Adrenal gland (tissue), 12 donors: Measurements from ENCODE around the gene KRTCAP3. TPM values are rescaled to one million over a fixed set of nuclear protein-coding genes. Genes with fewer than 3 reads are reported as not detected.

Experiments
- DNase-seq, 7 donors: peaks; one replicate each; pipeline ENCODE4 v3.0.0-alpha.2; 2019 to 2020
- H3K27ac ChIP-seq, 5 donors: fragments of 200-600 bp; sonication (generic) in 4 of 5; 1 replicate in 3 of 5; 2 replicates in 2 of 5; pipeline versions ENCODE4 v1.5.1 to v1.8.0; 2016 to 2020; ENCODE audit warnings: mild to moderate bottlenecking in 1 of 5
- H3K27me3 ChIP-seq: fragments of 200-600 bp; 2 replicates; pipeline ENCODE4 v1.8.0; 2021
- H3K36me3 ChIP-seq, 2 donors: fragments of 200-600 bp; replicated peaks in 1 of 2; 1 replicate in 1 of 2; 2 replicates in 1 of 2; pipeline versions ENCODE4 v1.5.1 to v1.8.0; 2018 to 2022
- H3K4me1 ChIP-seq, 2 donors: fragments of 200-600 bp; replicated peaks in 1 of 2; 1 replicate in 1 of 2; 2 replicates in 1 of 2; pipeline versions ENCODE4 v1.5.1 to v1.8.0; 2018 to 2021
- H3K4me3 ChIP-seq, 4 donors: fragments of 200-600 bp; sonication (generic) in 3 of 4; one replicate each; pipeline ENCODE4 v1.5.1; 2016 to 2018
- H3K9me3 ChIP-seq, 3 donors: fragments of 200-600 bp; sonication (generic) in 1 of 3; replicated peaks in 1 of 3; 1 replicate in 2 of 3; 2 replicates in 1 of 3; pipeline versions ENCODE4 v1.5.1 to v1.8.0; 2016 to 2021
- CTCF ChIP-seq, 6 experiments: fragments of 450-650 bp in 4 of 6; fragments of 200-600 bp in 2 of 6; sonication (generic) in 1 of 6; IDR thresholded peaks; 1 replicate in 5 of 6; 2 replicates in 1 of 6; pipeline versions ENCODE4 v1.5.1 to v1.8.0; 2016 to 2021; ENCODE audit warnings: antibody characterized with exemption in 6 of 6, mild to moderate bottlenecking in 2 of 6, moderate library complexity in 1 of 6
- POLR2A ChIP-seq, 2 donors: fragments of 450-650 bp; IDR thresholded peaks; one replicate each; pipeline ENCODE4 v1.6.1; 2017; ENCODE audit warnings: antibody characterized with exemption in 2 of 2, mild to moderate bottlenecking in 2 of 2, moderate library complexity in 1 of 2
- WGBS, 4 donors: extraction: QIAGEN DNeasy Blood & Tissue Kit in 2 of 4; methylation state at CpG; one replicate each; pipeline versions ENCODE4 v1.1.5 to v1.1.7; 2013 to 2017; 5-methylcytosine and 5-hydroxymethylcytosine counted together
- intact Hi-C, 2 donors: fragments of 100-400 bp; cut with DNase I; formaldehyde crosslinking; loops; one replicate each; pipeline versions ENCODE4 v1.14.1 to v1.15.0; 2022 to 2023
- polyA plus RNA-seq, 3 donors: library from polyadenylated mRNA; stranded (reverse); fragments of 200-250 nt in 2 of 3; fragments of 350-450 nt in 1 of 3; fragmentation: Illumina TruSeq in 1 of 3; extraction: RNeasy Lipid Tissue Mini Kit (QIAGEN cat#74804) in 1 of 3; gene quantifications; one replicate each; pipeline ENCODE4 v1.2.3, GENCODE V29; 2013 to 2014
- total RNA-seq, 9 donors: library from RNA; depleted of rRNA in 4 of 9; stranded (reverse); fragments of >200 nt in 4 of 9; fragments of 120-200 nt in 1 of 9; fragmentation: NEBNext Ultra II Directional in 1 of 9; extraction: Animal tissue kit (Norgen Biotek cat#: 25700) in 1 of 9; gene quantifications; one replicate each; pipeline versions ENCODE4 v1.1.0 to v1.2.4, GENCODE V29; 2013 to 2023
- donor health status: healthy with polysubstance abuse.
- donor health status: Bipolar disorder and iron deficiency.
- donor health status: DM: yes; HTN: yes; CAD: no.
- donor health status: DM: no; HTN: no; CAD: no.
- donor health status: DM: no; HTN: no; CAD: no.
- donor health status: DM: yes; HTN: yes; CAD: no.

KRTCAP3 gene
- total and polyA plus RNA-seq, 12 donors = 1.2 to 8.2 (median 4.4) TPM

GRCh38 chr2:27489118-27489497 is 46.9 kb downstream of the KRTCAP3 start:
- Histone ChIP-seq H3K9me3 (no peaks in the 10 kb centered on the region), H3K36me3 (peaks cover 0 to 19% of the 10 kb centered on the region in 2 donors), H3K4me1 (peaks cover 11 to 23% of the 10 kb centered on the region in 2 donors), H3K4me3 (peak overlapping the region in 3 of 4 donors; percentile 44 to 68 (median 64)), H3K27me3 (no peaks in the 10 kb centered on the region), H3K27ac (peak overlapping the region in 2 of 5 donors; percentile 71 to 96)
- peak in 1 of 7 donors; percentile 12 for DNase-seq
- no peak for TF ChIP-seq POLR2A (IDR thresholded peaks at IDR 0.05)
- peak in 1 of 6 experiments; percentile 7 for TF ChIP-seq CTCF (IDR thresholded peaks at IDR 0.05)
- intact Hi-C loops = loop anchor here in 1 of 2 donors (10.0 kb wide), 1 partner anchor 146 kb away; no protein-coding TSS in a partner anchor
- WGBS, 4 donors = 1 to 7% (median 4%) methylated on average over 11 of the region's 11 CpGs

GRCh38 chr2:27489498-27490397 is 47.6 kb downstream of the KRTCAP3 start, which contains the start of gene IFT172:
Gene IFT172, minus strand, starts transcription at chr2:27489743. Its CDS starts 90 bp downstream, at chr2:27489653.
- 6 to 9% (median 7%) methylated on average over 29 to 43 of the region's 43 CpGs for WGBS, 4 donors
- Histone ChIP-seq H3K4me1 (peaks cover 11 to 23% of the 10 kb centered on the region in 2 donors), H3K36me3 (peaks cover 0 to 18% of the 10 kb centered on the region in 2 donors), H3K27me3 (no peaks in the 10 kb centered on the region), H3K9me3 (no peaks in the 10 kb centered on the region), H3K4me3 (peak within 1 kb of the TSS in 3 of 4 donors; percentile 44 to 68 (median 64)), H3K27ac (peak within 1 kb of the TSS; percentile 62 to 96 (median 89))
- peak; percentile 99 to 100 (median 100) for DNase-seq
- intact Hi-C loops = loop anchor here in 1 of 2 donors (10.0 kb wide), 1 partner anchor 145 kb away; no protein-coding TSS in a partner anchor
- peak; percentile 80 to 94 for TF ChIP-seq POLR2A (IDR thresholded peaks at IDR 0.05)
- no peak for TF ChIP-seq CTCF (IDR thresholded peaks at IDR 0.05)

- H3K36me3 ChIP-seq = peaks cover 0 to 15% of the 10 kb centered on the region in 2 donors
- no peaks in the 10 kb centered on the region for H3K9me3 ChIP-seq
- no peak overlapping the region for H3K4me3 ChIP-seq
- peak overlapping the region in 3 of 5 donors; percentile 22 to 96 (median 55) for H3K27ac ChIP-seq
- DNase-seq = peak in 3 of 7 donors; percentile 25 to 34 (median 31)
- no peaks in the 10 kb centered on the region for H3K27me3 ChIP-seq
- intact Hi-C loops = no loop called here
- 59 to 67% (median 62%) methylated on average over 4 of the region's 4 CpGs for WGBS, 4 donors
- H3K4me1 ChIP-seq = peaks cover 11 to 32% of the 10 kb centered on the region in 2 donors
- TF ChIP-seq CTCF (IDR thresholded peaks at IDR 0.05) = no peak
These were observed 50.4 kb downstream of the KRTCAP3 start for GRCh38 chr2:27492557-27492956.

GRCh38 chr2:27493948-27494283 is 51.7 kb downstream of the KRTCAP3 start:
- no peak for TF ChIP-seq CTCF (IDR thresholded peaks at IDR 0.05)
- 32 to 61% (median 50%) methylated on average over 6 to 13 of the region's 13 CpGs for WGBS, 4 donors
- peak overlapping the region in 1 of 4 donors; percentile 93 for H3K4me3 ChIP-seq

More at GRCh38 chr2:27493948-27494283, 51.7 kb downstream of the KRTCAP3 start:
- Histone ChIP-seq H3K9me3 (no peaks in the 10 kb centered on the region), H3K27ac (peak overlapping the region; percentile 78 to 99 (median 89)), H3K27me3 (no peaks in the 10 kb centered on the region), H3K4me1 (peaks cover 9 to 23% of the 10 kb centered on the region in 2 donors), H3K36me3 (peaks cover 0 to 15% of the 10 kb centered on the region in 2 donors)
- intact Hi-C loops = no loop called here
- peak in 1 of 7 donors; percentile 96 for DNase-seq
